GM23338 (cell line): ENCODE data around the gene LILRA1.

Experiments used
- CREB1 ChIP-seq: fragments of 250-450 bp; sonication (Bioruptor Pico); IDR thresholded peaks from 2 replicates; pipeline ENCODE4 v1.5.0; 2020; ENCODE audit warnings: low read depth, mild to moderate bottlenecking, moderate library complexity
- EZH2 ChIP-seq: fragments of 200-600 bp; sonication (generic); IDR thresholded peaks from one replicate; pipeline ENCODE4 v1.8.0; 2017; ENCODE audit warnings: antibody characterized with exemption, mild to moderate bottlenecking, low read depth; ENCODE audit not compliant: unreplicated experiment
- EZH2phosphoT487 ChIP-seq: fragments of 200-600 bp; sonication (generic); IDR thresholded peaks from one replicate; pipeline ENCODE4 v1.8.1; 2018; ENCODE audit warnings: antibody characterized with exemption; ENCODE audit not compliant: unreplicated experiment
- JUNB ChIP-seq: IDR thresholded peaks from one replicate; pipeline ENCODE4 v1.6.1; 2016; ENCODE audit warnings: antibody characterized with exemption; ENCODE audit not compliant: unreplicated experiment
- POLR2AphosphoS5 ChIP-seq: IDR thresholded peaks from 2 replicates; pipeline ENCODE4 v1.6.1; 2016; ENCODE audit warnings: antibody characterized with exemption, low read depth
- STAT1 ChIP-seq: IDR thresholded peaks from one replicate; pipeline ENCODE4 v1.6.1; 2016; ENCODE audit warnings: antibody characterized with exemption; ENCODE audit not compliant: unreplicated experiment
- ZNF114 ChIP-seq: fragments of 250-450 bp; sonication (Bioruptor Pico); IDR thresholded peaks from 2 replicates; pipeline ENCODE4 v1.5.0; 2020; ENCODE audit warnings: mild to moderate bottlenecking, moderate library complexity
- ZNF331 ChIP-seq: fragments of 250-450 bp; sonication (Bioruptor Pico); IDR thresholded peaks from 2 replicates; pipeline ENCODE4 v1.5.0; 2020; ENCODE audit warnings: low read depth, mild to moderate bottlenecking, moderate library complexity
- TF ChIP-seq, protein P1 (sequence below), 2 experiments: fragments of 200-600 bp in 1 of 2; sonication (generic) in 1 of 2; conservative IDR thresholded peaks; 2 replicates each; pipeline versions ENCODE4 v1.5.1 to v1.6.1; 2016 to 2017; ENCODE audit warnings: antibody characterized with exemption in 2 of 2, low read depth in 2 of 2, mild to moderate bottlenecking in 2 of 2, moderate library complexity in 1 of 2
- TF ChIP-seq, protein P2 (sequence below): IDR thresholded peaks from one replicate; pipeline ENCODE4 v1.6.1; 2018; ENCODE audit warnings: antibody characterized with exemption; ENCODE audit not compliant: unreplicated experiment

DNA sequence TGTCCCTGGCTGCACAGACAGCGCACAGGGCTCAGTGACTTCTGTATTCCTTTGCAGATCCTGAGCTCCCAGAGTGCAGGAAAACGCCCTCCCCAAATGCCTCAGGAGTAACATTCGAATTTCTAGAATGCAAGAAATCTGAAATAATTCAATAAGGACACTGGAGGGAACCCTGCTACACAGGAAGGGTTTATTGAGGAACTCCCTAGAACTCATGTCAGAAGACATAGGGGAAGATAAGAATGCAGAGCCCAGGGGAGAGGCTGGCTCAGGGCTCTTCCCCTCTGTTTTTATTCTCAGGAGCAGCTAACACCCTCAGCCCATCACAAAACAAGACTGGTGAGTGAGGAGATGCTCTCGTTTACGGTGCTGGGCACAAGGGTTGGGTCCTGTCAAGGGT is 6.8 kb downstream of the LILRA1 start:
- no peak for TF ChIP-seq EZH2
- TF ChIP-seq, protein P1, sequence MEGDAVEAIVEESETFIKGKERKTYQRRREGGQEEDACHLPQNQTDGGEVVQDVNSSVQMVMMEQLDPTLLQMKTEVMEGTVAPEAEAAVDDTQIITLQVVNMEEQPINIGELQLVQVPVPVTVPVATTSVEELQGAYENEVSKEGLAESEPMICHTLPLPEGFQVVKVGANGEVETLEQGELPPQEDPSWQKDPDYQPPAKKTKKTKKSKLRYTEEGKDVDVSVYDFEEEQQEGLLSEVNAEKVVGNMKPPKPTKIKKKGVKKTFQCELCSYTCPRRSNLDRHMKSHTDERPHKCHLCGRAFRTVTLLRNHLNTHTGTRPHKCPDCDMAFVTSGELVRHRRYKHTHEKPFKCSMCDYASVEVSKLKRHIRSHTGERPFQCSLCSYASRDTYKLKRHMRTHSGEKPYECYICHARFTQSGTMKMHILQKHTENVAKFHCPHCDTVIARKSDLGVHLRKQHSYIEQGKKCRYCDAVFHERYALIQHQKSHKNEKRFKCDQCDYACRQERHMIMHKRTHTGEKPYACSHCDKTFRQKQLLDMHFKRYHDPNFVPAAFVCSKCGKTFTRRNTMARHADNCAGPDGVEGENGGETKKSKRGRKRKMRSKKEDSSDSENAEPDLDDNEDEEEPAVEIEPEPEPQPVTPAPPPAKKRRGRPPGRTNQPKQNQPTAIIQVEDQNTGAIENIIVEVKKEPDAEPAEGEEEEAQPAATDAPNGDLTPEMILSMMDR (conservative IDR thresholded peaks at IDR 0.05; ENCODE audit: low read depth in 2 of 2): no peak
- TF ChIP-seq, protein P2, sequence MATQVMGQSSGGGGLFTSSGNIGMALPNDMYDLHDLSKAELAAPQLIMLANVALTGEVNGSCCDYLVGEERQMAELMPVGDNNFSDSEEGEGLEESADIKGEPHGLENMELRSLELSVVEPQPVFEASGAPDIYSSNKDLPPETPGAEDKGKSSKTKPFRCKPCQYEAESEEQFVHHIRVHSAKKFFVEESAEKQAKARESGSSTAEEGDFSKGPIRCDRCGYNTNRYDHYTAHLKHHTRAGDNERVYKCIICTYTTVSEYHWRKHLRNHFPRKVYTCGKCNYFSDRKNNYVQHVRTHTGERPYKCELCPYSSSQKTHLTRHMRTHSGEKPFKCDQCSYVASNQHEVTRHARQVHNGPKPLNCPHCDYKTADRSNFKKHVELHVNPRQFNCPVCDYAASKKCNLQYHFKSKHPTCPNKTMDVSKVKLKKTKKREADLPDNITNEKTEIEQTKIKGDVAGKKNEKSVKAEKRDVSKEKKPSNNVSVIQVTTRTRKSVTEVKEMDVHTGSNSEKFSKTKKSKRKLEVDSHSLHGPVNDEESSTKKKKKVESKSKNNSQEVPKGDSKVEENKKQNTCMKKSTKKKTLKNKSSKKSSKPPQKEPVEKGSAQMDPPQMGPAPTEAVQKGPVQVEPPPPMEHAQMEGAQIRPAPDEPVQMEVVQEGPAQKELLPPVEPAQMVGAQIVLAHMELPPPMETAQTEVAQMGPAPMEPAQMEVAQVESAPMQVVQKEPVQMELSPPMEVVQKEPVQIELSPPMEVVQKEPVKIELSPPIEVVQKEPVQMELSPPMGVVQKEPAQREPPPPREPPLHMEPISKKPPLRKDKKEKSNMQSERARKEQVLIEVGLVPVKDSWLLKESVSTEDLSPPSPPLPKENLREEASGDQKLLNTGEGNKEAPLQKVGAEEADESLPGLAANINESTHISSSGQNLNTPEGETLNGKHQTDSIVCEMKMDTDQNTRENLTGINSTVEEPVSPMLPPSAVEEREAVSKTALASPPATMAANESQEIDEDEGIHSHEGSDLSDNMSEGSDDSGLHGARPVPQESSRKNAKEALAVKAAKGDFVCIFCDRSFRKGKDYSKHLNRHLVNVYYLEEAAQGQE: no peak
- no peak for TF ChIP-seq EZH2phosphoT487
- no peak for TF ChIP-seq ZNF114 (CRISPR knock-in tag)
- TF ChIP-seq POLR2AphosphoS5: no peak
- TF ChIP-seq ZNF331 (CRISPR knock-in tag): no peak
- TF ChIP-seq JUNB: no peak
- TF ChIP-seq CREB1: no peak
- no peak for TF ChIP-seq STAT1
